ENCODE measurements around the gene TNFRSF8.

The TNFRSF8 gene

DNA sequence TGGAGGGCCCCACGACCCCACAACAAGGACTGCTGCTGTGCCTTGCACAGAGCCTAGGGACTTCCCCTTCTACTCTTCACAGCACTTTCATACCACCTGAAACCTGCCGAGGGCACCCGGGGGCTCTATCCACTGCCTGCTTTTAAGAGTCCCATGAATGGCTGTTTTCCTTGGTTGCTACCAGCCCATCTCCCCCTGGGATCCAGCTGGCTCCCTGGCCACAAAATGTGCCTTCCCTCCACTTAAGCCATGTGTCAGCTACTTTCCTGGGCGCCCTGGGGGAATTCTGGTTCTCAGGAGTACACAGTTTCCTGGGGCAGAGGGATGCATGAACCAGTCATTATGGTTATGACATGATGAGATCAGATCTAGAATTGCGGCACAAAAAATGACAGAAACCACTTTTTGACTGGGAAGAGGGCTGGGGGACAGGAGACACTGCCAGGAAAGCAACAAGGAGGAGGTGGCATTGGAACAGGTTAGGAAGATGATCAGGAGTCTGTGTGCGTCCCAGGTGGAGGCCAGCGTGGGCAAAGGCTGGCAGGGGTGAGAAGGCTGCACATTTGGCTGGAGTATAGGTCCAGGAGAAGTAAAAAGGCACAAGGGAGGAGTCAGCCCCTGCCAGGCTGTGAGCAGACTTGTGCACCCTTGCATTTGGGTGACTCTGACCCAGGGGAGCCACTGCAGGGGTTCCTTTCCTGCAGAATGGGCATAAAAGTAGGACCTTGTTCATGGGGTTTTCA lies 3.2 kb upstream of the TNFRSF8 start:
- in situ Hi-C loops (cut with MboI; ENCODE audit: low sequenced_read_pairs): no loop called here

GRCh38 chr1:12060500-12060899 lies 2.6 kb upstream of the TNFRSF8 start:
- in situ Hi-C loops (cut with MboI; ENCODE audit: low sequenced_read_pairs): no loop called here

DNA sequence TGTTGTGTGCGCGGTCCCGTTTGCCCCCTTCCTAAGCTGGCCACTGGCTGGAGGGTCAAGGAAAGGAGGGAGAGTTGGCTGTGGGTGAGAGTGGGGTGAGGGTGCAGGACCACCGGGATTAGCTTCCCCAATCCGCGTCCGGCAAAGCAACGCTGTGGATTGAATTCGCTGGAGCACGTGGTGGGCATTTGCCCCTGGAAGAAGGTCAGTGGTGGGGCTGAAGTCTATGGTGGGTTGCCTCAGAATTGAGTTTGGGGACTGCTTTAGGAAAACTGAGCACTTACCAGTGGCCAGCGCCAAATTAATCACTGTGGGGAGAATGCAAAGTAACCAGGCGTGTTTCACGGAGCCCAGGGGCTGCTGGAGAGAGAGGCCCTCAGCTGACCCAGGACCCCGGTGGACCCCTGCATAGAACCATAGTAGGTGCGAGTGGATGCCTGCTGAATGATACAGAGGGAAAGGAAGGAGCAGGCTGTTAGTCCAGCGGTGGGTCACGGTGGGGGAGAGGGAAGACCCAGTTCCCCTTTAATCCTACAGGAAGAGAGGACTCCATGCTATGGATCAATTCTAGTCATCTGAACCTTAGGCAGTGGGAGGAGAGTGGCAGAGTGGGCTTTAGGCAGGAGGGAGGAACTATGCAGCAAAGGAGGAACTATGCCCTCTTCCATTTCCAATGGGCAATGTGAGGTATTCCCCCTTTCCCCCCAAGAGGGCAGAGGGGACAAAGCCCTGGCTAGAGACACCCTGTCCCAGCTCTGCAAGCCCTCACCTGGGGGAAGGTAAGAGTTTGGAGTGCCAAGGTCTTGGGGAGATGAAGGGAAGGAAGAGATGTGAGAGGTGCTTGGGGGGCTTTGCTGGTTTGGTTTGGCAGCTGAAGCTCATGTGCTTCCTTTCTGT lies 1.2 kb downstream of the TNFRSF8 start:
- in situ Hi-C loops (cut with MboI; ENCODE audit: low sequenced_read_pairs): no loop called here

DNA sequence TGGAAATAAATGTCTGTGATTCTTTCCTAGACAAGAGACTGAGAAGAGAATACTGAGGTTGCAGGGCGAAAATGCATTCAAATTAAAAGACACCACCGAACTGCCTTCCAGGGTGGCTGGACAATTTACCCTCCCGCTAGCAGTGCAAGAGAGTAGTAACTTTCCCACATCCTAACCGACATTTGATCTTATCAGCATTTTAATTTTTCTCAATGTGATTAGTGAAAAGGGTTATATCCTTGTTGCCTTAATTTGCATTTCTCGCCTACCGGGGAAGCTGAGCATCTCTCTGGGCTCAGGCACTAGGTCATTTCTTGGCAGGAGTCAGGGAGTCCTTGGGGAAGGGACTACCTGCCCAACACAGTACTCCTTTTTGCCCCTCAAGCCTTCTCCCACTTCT lies 2.8 kb downstream of the TNFRSF8 start:
- in situ Hi-C loops (cut with MboI; ENCODE audit: low sequenced_read_pairs): no loop called here

- in situ Hi-C loops (cut with MboI; ENCODE audit: low sequenced_read_pairs): no loop called here
These were observed 5.1 kb downstream of the TNFRSF8 start for GRCh38 chr1:12067900-12068821.

DNA sequence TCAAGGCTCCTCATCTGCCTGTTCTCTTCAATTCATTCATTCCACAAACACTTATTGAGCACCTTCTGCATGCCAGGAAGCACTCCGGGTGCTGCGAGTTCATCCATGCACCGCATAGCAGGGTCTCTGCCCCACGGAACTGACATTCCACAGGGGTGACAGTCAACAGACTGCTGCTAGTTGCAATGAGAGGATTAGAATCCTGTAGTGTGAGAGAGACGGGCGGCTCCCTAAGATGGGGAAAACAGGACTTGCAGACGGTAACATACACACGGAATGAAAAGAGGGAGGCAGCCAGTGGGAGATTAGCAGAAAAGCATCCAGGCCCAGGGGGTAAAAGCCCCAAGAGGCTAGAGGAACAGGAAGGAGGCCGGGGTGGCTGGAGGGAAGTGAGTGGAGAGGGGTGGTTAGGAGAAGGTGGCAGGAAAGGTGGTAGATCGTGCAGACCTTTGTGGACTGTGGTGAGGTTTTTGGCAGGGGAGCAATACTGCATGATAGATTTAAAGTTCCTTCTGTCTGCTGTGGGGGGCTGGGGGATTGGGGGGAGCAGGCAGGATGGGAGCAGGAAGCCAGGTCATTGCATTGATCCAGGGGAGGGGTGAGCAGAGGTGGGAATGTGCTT lies 6.6 kb downstream of the TNFRSF8 start:
- in situ Hi-C loops (cut with MboI; ENCODE audit: low sequenced_read_pairs): no loop called here

DNA sequence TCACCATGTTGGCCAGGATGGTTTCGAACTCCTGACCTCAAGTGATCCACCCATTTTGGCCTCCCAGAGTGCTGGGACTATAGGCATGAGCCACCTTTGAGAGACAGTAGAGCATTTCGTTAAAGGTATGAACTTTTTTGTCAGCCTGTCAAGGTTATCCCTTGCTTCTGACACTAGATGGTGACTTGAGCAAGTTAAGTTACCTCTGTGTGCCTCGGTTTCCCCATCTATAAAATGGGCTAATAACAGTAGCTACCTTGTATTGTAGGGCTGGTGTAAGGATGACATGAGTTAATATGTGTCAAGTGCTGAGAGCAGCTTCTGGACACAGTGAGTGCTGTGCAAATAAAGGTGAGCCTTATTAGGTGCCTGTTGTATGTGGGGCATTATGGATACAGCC lies 8.8 kb downstream of the TNFRSF8 start:
- in situ Hi-C loops (cut with MboI; ENCODE audit: low sequenced_read_pairs): no loop called here

GRCh38 chr1:12072741-12073140 lies 9.6 kb downstream of the TNFRSF8 start:
- in situ Hi-C loops (cut with MboI; ENCODE audit: low sequenced_read_pairs): no loop called here

- in situ Hi-C loops (cut with MboI; ENCODE audit: low sequenced_read_pairs): no loop called here
These were observed 10.7 kb downstream of the TNFRSF8 start for GRCh38 chr1:12073796-12074195.

DNA sequence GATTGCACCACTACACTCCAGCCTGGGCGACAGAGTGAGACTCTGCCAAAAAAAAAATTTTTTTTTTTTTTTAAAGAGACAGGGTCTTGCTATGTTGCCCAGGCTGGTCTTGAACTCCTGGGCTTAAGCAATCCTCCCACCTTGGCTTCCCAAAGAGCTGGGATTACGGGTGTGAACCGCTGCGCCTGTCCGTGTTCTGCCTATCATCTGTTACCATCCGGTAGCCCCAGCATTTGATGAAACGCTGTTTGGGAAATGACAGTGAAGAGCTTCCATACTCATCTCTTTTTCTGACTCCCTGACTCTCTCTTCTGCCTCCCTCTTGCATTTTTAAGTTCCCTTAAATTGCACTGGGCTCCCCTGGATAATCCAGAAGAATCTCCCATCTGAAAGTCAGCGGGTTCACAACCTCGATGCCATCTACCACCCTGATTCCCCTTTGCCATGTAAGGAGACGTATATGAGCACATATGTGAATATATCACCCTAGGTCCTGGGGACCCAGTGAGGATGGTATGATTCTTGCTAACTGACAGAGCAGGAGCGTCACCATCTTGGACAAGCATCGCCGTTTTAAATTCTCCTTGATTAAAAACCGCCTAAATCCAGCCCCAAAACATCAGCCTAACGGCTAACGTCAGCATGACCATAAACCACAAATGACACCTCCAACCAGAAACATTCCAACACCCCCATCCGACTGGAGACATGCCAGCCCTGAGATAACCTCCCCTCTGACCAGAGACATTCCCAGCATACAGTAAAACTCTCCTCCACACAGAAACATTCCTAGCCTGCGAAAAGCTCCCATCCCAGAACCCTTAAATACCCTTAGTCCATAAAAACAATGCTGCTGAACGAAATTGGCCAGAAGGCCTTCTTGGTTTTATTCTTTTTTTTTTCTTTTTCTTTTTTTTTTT lies 12.4 kb downstream of the TNFRSF8 start:
- in situ Hi-C loops (cut with MboI; ENCODE audit: low sequenced_read_pairs): no loop called here

GRCh38 chr1:12076425-12077005 lies 13.4 kb downstream of the TNFRSF8 start:
- in situ Hi-C loops (cut with MboI; ENCODE audit: low sequenced_read_pairs): no loop called here

DNA sequence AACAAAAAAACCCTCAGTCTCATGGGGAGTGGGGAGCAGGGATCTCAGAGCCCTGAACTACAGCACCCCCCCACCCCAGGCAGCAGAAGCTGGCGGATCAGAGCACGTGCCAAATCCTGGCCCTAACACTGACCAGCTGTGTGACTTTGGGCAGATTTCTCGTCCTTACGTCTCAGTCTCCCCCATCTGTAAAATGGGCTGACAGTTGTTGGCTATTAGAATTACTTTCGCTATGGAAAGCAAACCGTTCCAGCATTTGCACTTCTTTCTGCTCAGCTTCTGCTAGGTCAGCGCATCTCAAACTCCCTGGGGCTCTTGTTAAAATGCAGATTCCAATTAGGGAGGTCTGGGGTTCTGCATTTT lies 15.5 kb downstream of the TNFRSF8 start:
- in situ Hi-C loops (cut with MboI; ENCODE audit: low sequenced_read_pairs): no loop called here

DNA sequence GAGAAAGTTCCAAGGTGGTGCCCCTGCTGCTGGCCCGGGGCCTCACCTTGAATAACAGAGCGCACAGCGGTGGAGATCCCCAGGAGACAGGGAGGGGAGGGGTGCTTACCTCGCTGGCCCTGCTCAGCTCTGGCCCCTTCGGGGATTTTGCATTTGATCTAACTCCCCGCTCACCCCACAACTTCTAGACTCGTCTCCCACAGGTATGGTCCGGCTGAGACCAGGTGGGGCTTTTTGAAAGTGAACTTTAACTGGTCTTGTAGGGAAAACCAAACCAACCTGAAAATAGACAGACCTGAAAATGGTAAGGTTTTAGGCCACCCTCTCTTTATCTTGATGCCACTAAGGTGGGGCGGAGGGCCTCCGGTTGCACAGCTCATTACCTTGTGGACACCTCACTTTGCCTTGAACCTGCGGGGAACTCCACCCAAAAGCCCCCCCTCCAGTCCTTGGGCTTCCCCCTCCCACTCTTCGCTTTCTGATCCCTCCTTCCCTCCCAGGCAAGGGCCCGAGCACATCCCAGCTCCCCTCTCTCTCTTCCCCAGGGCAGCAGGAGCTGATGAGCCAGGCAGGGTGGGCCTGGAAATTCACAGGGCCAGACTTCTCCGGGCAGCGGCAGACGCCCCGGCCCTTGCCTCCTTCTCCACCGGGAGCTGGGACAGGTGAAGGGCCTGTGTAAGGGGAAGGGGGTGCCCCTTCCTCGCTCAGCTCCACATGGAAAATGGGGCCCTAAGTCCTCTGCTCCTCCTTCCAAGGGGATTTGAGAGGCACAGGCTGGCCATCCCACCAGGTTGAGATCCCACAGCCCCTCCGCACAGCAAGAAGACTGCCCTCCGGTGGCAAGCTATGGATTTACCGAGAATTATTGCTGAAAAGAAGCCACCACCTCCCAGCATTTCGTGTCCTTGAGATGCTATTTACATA lies 16.1 kb downstream of the TNFRSF8 start:
- in situ Hi-C loops (cut with MboI; ENCODE audit: low sequenced_read_pairs): no loop called here

DNA sequence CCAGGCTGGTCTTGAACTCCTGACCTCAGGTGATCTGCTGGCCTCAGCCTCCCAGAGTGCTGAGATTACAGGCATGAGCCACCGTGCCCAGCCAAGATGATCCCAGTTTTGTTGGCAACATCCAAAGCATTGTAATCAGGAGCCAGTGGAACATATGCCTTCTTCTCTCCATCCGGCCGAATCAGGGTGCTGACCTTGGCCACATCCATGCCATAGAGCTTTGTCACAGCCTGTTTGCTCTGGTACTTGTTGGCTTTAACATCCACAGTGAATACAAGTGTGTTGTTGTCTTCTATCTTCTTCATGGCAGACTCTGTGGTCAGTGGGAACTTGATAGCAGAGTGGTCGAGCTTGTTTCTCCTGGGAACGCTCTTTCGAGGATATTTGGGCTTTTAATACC lies 17.1 kb downstream of the TNFRSF8 start:
- in situ Hi-C loops (cut with MboI; ENCODE audit: low sequenced_read_pairs): no loop called here

DNA sequence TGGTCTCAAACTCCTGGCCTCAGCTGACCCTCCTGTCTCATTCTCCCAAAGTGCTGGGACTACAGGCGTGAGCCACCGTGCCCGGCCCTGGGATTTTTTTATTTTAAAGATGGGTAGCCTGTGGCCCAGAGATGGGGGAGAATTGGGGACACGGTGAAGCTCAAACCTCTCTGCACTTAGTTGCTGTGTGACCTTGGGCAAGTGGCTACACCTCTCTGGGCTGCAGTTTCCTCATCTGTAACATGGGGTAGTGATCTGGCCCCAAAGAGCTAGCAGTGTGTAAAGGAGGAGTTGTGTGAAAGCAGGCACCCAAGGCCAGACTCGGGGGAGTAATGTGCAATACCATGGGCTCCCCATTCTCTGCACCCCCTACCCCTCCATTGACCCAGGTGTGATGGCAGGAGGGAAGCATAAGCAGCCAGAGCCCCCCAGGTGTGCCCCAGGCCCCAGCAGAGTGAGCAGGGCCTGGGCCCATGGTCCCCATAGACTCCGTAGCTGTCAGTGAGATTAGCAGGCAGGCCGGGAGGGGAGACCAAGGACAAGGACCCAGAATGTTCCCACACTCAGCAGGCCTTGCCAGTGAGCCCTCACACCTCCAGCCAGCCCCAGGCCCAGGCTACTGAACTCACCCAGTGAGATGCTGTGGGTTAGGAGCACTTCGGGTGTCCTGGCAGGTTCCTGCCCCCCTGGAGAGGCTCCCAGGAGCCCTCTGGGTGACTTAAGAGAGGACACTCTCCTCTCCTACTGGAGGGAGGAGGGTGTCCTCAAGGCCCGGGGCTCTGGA lies 17.9 kb downstream of the TNFRSF8 start:
- in situ Hi-C loops (cut with MboI; ENCODE audit: low sequenced_read_pairs): no loop called here

GRCh38 chr1:12081648-12082396 lies 18.7 kb downstream of the TNFRSF8 start:
- in situ Hi-C loops (cut with MboI; ENCODE audit: low sequenced_read_pairs): no loop called here

DNA sequence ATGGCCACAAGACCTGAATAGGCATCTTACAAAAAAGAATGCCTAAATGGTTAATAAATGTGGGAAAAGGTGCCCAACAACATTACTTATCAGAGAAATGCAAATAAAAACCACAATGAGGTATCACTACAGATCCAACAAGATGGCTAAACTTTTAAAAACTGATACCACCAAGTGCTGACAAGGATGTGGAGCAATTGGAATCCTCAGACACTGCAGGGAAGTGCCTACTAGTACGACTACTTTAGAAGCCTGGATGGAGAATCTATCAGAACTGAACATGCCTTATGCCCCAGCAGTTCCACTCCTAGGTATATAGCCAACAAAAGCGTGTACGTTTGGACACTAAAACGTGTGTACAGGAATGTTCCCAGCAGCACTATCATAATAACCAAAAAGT lies 19.9 kb downstream of the TNFRSF8 start:
- in situ Hi-C loops (cut with MboI; ENCODE audit: low sequenced_read_pairs): no loop called here
